ENCODE results near the gene ADD3.

Gene ADD3

DNA sequence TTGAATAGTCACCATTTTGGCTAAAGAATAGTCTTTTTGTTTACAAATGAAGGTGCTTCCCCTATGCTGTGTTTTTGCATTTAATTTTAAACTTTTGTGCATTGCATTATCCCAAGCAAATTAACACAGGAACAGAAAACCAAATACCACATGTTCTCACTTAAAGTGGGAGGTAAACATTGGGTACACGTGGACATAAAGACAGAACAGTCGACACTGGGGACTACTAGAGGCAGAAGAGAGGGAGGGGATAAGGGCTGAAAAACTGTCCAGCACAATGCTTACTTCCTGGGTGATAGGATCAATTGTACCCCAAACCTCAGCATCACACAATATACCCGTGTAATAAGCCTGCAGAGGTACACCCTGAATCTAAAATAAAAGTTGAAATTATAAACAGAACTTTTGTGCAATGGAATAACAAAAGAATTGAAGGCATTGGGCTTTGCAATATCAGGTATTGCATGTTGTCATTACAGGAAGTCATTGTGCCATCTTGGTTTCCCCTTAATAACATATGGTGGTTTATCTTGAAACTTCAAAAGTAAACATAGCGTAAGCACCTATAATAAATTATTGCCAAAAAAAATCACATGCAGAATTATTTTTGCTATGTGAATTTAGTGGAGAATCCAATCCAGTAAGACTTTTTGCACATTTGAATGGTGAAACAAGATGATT is 16.1 kb downstream of the ADD3 start:
- H2AFZ ChIP-seq (ENCODE audit: low read depth, low read length) = no peak overlapping the region
- no peak overlapping the region for H3K4me3 ChIP-seq (ENCODE audit: low read depth in 1 of 2, low read length in 2 of 2)
- no peaks in the 10 kb centered on the region for H3K4me1 ChIP-seq (ENCODE audit: insufficient read depth, low read length)
- ATAC-seq (ENCODE audit: insufficient read depth, low read depth) (no peak), DNase-seq (no peak)
- peaks cover 36% of the 10 kb centered on the region for H4K20me1 ChIP-seq (ENCODE audit: insufficient read depth, low read length)
- TF ChIP-seq, protein P1, sequence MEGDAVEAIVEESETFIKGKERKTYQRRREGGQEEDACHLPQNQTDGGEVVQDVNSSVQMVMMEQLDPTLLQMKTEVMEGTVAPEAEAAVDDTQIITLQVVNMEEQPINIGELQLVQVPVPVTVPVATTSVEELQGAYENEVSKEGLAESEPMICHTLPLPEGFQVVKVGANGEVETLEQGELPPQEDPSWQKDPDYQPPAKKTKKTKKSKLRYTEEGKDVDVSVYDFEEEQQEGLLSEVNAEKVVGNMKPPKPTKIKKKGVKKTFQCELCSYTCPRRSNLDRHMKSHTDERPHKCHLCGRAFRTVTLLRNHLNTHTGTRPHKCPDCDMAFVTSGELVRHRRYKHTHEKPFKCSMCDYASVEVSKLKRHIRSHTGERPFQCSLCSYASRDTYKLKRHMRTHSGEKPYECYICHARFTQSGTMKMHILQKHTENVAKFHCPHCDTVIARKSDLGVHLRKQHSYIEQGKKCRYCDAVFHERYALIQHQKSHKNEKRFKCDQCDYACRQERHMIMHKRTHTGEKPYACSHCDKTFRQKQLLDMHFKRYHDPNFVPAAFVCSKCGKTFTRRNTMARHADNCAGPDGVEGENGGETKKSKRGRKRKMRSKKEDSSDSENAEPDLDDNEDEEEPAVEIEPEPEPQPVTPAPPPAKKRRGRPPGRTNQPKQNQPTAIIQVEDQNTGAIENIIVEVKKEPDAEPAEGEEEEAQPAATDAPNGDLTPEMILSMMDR (IDR thresholded peaks at IDR 0.05; ENCODE audit: borderline replicate concordance, extremely low read depth, low read length, poor library complexity, severe bottlenecking) = no peak
- no peak for TF ChIP-seq EZH2 (IDR thresholded peaks at IDR 0.05; ENCODE audit: borderline replicate concordance, low read depth, low read length, severe bottlenecking)
- no peak overlapping the region for H3K4me2 ChIP-seq (ENCODE audit: insufficient read depth, low read length)
- no peaks in the 10 kb centered on the region for H3K27me3 ChIP-seq (ENCODE audit: insufficient read depth, low read length, poor library complexity)
- no peaks in the 10 kb centered on the region for H3K9me3 ChIP-seq (ENCODE audit: insufficient read depth, low read length, severe bottlenecking)
- no peaks in the 10 kb centered on the region for H3K36me3 ChIP-seq (ENCODE audit: insufficient read depth, low read length)
- no peak overlapping the region for H3K27ac ChIP-seq (ENCODE audit: low read length)
- no peak overlapping the region for H3K9ac ChIP-seq (ENCODE audit: low read depth, low read length)
- H3K79me2 ChIP-seq (ENCODE audit: insufficient read depth, low read length) = peaks cover 89% of the 10 kb centered on the region

DNA sequence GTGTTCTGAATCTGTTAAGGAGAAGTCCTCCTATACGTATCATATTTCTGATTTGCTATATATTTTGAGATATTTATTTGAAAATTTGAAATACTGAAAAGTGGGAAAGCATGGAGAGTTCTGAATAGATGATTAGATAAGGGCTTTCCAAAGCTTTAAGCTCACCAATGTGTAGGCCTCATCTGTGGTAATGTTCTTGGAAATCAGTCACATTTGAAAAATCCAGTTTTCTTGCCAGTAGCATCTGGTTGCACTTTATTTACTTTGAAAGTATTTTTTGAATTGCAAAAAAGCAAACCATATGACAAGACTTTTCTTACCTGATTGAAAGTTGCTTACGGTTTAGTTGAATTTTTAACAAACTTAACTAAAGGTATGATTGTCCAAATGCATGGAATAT is 21.7 kb downstream of the ADD3 start:
- ATAC-seq (ENCODE audit: insufficient read depth, low read depth) = no peak

DNA sequence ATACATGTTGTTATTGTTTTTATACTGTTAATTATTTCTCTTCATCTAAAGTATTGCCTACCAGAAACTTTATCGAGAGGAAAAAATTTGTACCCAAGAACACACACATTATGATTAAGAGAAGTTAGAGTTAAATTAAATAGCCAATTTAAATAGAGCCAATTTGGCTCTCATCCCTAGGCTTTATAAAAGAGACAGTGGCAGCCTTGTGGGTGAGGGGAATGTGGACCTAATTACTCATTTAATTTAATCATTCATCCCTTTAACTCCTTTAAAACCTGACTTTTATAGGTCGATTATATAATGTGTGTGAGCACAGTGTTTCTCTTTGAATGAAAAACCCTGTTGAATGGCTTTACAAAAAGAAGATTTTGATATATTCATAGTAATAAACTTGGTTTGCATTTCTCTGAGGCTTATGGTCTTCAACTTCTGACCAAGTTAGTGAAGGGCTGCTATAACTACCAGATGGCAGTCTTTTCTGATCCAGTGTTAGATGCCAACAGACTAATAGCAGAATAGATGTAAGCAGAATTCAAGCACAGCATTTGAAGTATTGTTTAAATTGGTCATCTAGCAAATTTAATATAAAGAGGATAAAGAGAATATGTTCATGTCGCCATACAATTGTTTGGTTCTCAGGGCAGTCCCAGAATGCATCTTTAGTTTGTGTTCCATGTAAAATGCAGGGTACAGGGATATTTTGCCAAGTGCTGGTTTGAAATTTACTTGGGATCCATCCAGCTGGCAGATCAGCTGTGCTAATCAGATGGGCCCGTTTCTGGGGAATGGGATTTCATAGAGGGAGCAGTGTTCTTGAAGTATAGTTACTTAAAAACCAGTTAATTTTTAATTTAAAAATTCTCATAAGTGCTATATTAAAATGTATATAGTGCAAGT is 25.3 kb downstream of the ADD3 start:
- Histone ChIP-seq H3K9me3 (ENCODE audit: insufficient read depth, low read length, severe bottlenecking) (no peaks in the 10 kb centered on the region), H3K9ac (ENCODE audit: low read depth, low read length) (no peak overlapping the region), H3K4me2 (ENCODE audit: insufficient read depth, low read length) (no peak overlapping the region), H4K20me1 (ENCODE audit: insufficient read depth, low read length) (peaks cover 33% of the 10 kb centered on the region; the same call in 1 of the 2 replicates), H3K27me3 (ENCODE audit: insufficient read depth, low read length, poor library complexity) (no peaks in the 10 kb centered on the region), H3K27ac (ENCODE audit: low read length) (no peak overlapping the region), H3K4me1 (ENCODE audit: insufficient read depth, low read length) (no peaks in the 10 kb centered on the region), H3K79me2 (ENCODE audit: insufficient read depth, low read length) (peaks cover 85% of the 10 kb centered on the region), H3K36me3 (ENCODE audit: insufficient read depth, low read length) (no peaks in the 10 kb centered on the region), H2AFZ (ENCODE audit: low read depth, low read length) (no peak overlapping the region), H3K4me3 (ENCODE audit: low read depth in 1 of 2, low read length in 2 of 2) (no peak overlapping the region)
- ATAC-seq (ENCODE audit: insufficient read depth, low read depth) = no peak
- no peak for TF ChIP-seq EZH2 (IDR thresholded peaks at IDR 0.05; ENCODE audit: borderline replicate concordance, low read depth, low read length, severe bottlenecking)
- TF ChIP-seq, protein P1 (IDR thresholded peaks at IDR 0.05; ENCODE audit: borderline replicate concordance, extremely low read depth, low read length, poor library complexity, severe bottlenecking) = no peak
- DNase-seq = no peak

More for the DNA sequence above, 21.7 kb downstream of the ADD3 start:
- H3K27ac ChIP-seq (ENCODE audit: low read length) = no peak overlapping the region
- no peak overlapping the region for H3K4me3 ChIP-seq (ENCODE audit: low read depth in 1 of 2, low read length in 2 of 2)
- peaks cover 33% of the 10 kb centered on the region for H4K20me1 ChIP-seq (ENCODE audit: insufficient read depth, low read length)
- H3K9me3 ChIP-seq (ENCODE audit: insufficient read depth, low read length, severe bottlenecking) = no peaks in the 10 kb centered on the region
- peaks cover 88% of the 10 kb centered on the region for H3K79me2 ChIP-seq (ENCODE audit: insufficient read depth, low read length)
- H2AFZ ChIP-seq (ENCODE audit: low read depth, low read length) = no peak overlapping the region
- DNase-seq = no peak
- H3K4me1 ChIP-seq (ENCODE audit: insufficient read depth, low read length) = no peaks in the 10 kb centered on the region
- no peak for TF ChIP-seq EZH2 (IDR thresholded peaks at IDR 0.05; ENCODE audit: borderline replicate concordance, low read depth, low read length, severe bottlenecking)
- TF ChIP-seq, protein P1 (IDR thresholded peaks at IDR 0.05; ENCODE audit: borderline replicate concordance, extremely low read depth, low read length, poor library complexity, severe bottlenecking) = no peak
- no peak overlapping the region for H3K4me2 ChIP-seq (ENCODE audit: insufficient read depth, low read length)
- no peaks in the 10 kb centered on the region for H3K36me3 ChIP-seq (ENCODE audit: insufficient read depth, low read length)
- H3K27me3 ChIP-seq (ENCODE audit: insufficient read depth, low read length, poor library complexity) = no peaks in the 10 kb centered on the region
- no peak overlapping the region for H3K9ac ChIP-seq (ENCODE audit: low read depth, low read length)

Measured in DND-41 (cell line).